Measurements from ENCODE around the gene OR10A4. TPM values are rescaled to one million over a fixed set of nuclear protein-coding genes. Genes with fewer than 3 reads are reported as not detected.

Gene OR10A4, protein sequence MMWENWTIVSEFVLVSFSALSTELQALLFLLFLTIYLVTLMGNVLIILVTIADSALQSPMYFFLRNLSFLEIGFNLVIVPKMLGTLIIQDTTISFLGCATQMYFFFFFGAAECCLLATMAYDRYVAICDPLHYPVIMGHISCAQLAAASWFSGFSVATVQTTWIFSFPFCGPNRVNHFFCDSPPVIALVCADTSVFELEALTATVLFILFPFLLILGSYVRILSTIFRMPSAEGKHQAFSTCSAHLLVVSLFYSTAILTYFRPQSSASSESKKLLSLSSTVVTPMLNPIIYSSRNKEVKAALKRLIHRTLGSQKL
- not detected in 2 replicates for polyA plus RNA-seq

DNA sequence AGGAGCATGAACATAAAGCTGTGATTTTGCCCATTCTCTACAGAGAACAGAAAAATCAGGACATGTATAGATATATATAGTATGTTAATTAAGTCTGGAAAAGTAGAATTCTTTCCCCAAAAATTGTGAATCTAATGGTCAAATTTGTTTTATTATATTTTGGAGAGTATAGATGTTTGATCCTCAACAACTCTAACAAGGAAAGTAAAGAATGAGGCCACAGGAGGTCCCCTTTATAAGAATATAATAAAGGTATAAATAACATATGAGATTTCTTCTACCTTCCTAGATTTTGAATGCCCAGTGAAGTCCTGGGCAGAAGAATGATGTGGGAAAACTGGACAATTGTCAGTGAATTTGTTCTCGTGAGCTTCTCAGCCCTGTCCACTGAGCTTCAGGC lies at the start of gene OR10A4:
TSS of gene OR10A4 (plus strand) at position 301 of the 400 bp plus-strand sequence. CDS start at position 324, 23 bp downstream.

DNA sequence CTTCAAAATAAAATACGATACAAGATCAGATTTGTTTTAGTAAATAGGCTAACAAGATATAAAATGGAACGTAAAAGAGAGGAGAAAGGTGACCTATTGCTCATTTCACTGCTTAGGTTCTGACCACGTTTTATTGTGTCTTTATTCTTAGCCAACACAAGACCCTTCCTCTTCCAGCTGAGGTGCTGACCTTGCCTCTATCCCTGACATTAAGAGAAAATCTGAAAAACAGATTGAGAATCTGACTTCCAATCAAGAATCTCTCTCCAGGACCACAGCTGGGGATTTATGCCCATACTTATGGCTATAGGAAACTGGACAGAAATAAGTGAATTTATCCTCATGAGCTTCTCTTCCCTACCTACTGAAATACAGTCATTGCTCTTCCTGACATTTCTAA lies 31.0 kb upstream of the OR10A4 start, which contains the start of gene OR10A5:
TSS of gene OR10A5 (plus strand) at position 301 of the 400 bp plus-strand sequence. CDS start at position 301, 0 bp downstream.

DNA sequence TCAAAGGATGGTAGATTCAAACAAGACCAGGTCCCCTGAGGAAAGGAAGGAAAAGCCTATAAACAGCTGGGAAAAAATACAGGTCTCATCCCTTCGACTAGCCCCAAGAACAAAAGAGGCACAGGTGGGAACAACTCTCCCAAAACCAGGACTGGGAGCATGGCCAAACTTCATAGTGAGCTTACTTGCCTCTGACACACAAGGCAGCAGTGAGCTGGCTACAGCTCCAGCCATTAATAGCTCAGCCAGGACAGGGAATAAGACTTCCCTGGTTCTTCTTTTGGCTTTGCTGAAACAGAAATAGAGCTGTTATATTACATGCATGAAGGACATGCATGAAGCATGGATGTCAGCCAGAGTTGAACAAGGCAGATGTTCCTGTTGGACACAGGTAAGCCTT lies 13.5 kb upstream of the OR10A4 start, which contains the start of gene OR10A2:
TSS of gene OR10A2 (plus strand) at position 97 of the 400 bp plus-strand sequence. CDS start 6,698 bp downstream, outside the sequence.

DNA sequence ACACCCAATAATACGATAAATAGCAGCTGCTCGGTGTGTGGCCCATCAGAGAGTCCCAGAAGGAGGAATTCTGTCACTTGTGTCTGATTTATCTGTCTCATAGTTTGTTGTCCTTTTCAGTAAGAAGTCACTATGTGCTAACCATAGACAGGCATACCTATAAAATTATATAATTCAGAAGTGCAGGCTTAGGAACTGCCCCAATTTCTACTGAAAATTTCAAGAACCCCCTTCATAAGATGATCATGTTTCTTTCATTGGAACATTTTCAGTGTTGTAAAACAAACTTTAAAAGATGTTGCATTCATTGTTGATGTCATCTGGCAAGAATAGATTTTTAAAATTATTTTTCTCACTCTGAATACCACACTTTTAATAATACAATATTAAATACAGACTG lies 16.0 kb downstream of the OR10A4 start, which contains the start of gene OR2D2:
TSS of gene OR2D2 (minus strand) at position 101 of the 400 bp plus-strand sequence. CDS start at position 101, 0 bp downstream.

DNA sequence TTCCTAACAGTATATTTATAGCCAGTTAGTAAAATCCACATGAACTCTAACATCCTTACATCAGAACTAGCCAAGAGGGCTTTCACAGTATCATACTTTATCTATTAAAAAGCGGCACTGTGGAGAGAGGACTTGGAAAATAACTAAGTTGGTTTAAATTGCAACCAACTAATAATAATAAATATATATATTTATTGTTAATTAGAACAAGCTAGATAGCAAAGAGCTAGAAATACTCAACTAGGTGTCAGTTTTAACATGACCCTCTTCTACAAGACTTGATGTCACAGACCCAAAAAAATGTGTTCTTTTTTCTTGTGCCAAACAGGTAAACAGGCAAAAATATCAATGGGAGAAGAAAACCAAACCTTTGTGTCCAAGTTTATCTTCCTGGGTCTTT lies 44.3 kb downstream of the OR10A4 start, which contains the start of gene OR2D3:
TSS of gene OR2D3 (plus strand) at position 301 of the 400 bp plus-strand sequence. CDS start at position 301, 0 bp downstream.

DNA sequence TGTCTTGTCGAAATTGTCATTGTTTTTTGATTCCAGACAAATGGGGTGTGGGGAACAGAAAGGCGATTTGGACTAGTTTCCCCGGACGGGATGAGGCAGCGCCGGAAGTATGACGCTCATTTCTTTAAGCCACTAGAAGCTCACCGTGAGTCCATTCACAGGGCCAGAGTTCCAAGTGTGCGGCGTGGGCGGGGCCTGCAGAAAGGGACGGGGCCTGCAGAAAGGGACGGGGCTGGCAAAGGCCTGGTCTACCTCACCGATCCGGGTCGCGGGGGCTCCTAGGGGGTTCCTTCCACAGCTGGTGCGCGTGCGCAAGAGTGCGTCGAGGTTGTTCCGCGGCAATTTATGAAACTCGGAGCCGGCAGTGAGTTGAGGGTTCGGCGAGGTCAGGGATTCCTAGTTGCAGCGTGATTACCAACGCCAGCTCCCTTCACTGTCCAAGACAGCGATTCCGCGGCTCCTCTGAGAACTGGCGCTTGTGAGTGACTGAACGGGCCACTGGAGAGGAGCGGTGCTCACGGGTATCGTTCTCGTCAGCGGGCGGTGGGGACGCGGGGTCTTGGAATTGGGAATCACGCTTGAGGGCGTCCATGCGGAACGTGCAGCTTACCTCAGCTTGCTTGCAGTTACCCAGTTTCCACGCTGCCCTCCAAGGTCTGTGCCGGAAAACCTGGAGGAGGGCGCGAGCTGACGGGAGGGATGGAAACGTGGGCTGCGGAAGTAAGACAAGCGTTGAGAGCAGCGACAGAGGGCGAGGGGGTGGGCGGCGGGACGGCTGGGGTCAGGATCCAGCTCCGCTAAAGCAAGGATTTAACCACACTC lies 50.0 kb downstream of the OR10A4 start, which contains the start of gene ZNF215:
TSS of gene ZNF215 (plus strand) at position 219 of the 822 bp plus-strand sequence. CDS start 5,847 bp downstream, outside the sequence.

Other genes with a start within 250 kb of the OR10A4 start
- 0.12 and 0.34 TPM in 2 replicates for gene DCHS1, start 220.8 kb upstream of the OR10A4 start, polyA plus RNA-seq
- gene MRPL17, start 193.3 kb upstream of the OR10A4 start, polyA plus RNA-seq = 42.3 and 43.2 TPM in 2 replicates
- gene OR2AG2, start 104.6 kb upstream of the OR10A4 start, polyA plus RNA-seq = 0.07 and 3.3 TPM in 2 replicates
- 0.15 and 0.17 TPM in 2 replicates for gene OR2AG1, start 93.6 kb upstream of the OR10A4 start, polyA plus RNA-seq
- not detected in 2 replicates for gene OR6A2, start 76.9 kb upstream of the OR10A4 start, polyA plus RNA-seq
- not detected in 2 replicates for gene OR10A5, start 30.9 kb upstream of the OR10A4 start, polyA plus RNA-seq
- gene OR10A2, start 13.6 kb upstream of the OR10A4 start, polyA plus RNA-seq = 0.19 and 0.46 TPM in 2 replicates
- gene OR2D2, start 15.9 kb downstream of the OR10A4 start, polyA plus RNA-seq = not detected in 2 replicates
- gene OR2D3, start 44.4 kb downstream of the OR10A4 start, polyA plus RNA-seq = 0.93 TPM in 1 of 2 replicates, not detected in the other
- 6.3 and 9.3 TPM in 2 replicates for gene ZNF215, start 49.8 kb downstream of the OR10A4 start, polyA plus RNA-seq
- gene ZNF214, start 143.7 kb downstream of the OR10A4 start, polyA plus RNA-seq = 4.1 and 5.0 TPM in 2 replicates
- gene NLRP14, start 143.9 kb downstream of the OR10A4 start, polyA plus RNA-seq = 0.07 TPM in 1 of 2 replicates, not detected in the other
- not detected in 2 replicates for gene RBMXL2, start 212.4 kb downstream of the OR10A4 start, polyA plus RNA-seq

All from Purkinje cell (primary cell).